Prostate gland (tissue), 2 donors: ENCODE data around the gene EPHB3.

ENCODE experiments used
- POLR2A ChIP-seq: fragments of 450-650 bp; IDR thresholded peaks from one replicate; pipeline ENCODE4 v1.6.1; 2016; ENCODE audit warnings: antibody characterized with exemption, mild to moderate bottlenecking
- POLR2AphosphoS5 ChIP-seq: sonication (generic); formaldehyde crosslinking; IDR thresholded peaks from one replicate; pipeline ENCODE4 v1.6.1; 2017; ENCODE audit warnings: antibody characterized with exemption
- TF ChIP-seq, protein P1 (sequence below), 4 experiments: fragments of 200-600 bp in 2 of 4; fragments of 450-650 bp in 2 of 4; sonication (generic) in 2 of 4; IDR thresholded peaks; 1 replicate in 3 of 4; 2 replicates in 1 of 4; pipeline ENCODE4 v1.5.1; 2016 to 2019; ENCODE audit warnings: antibody characterized with exemption in 4 of 4, mild to moderate bottlenecking in 2 of 4, moderate library complexity in 2 of 4

GRCh38 chr3:184629555-184630160 is 68.1 kb downstream of the EPHB3 start:
- TF ChIP-seq, protein P1, sequence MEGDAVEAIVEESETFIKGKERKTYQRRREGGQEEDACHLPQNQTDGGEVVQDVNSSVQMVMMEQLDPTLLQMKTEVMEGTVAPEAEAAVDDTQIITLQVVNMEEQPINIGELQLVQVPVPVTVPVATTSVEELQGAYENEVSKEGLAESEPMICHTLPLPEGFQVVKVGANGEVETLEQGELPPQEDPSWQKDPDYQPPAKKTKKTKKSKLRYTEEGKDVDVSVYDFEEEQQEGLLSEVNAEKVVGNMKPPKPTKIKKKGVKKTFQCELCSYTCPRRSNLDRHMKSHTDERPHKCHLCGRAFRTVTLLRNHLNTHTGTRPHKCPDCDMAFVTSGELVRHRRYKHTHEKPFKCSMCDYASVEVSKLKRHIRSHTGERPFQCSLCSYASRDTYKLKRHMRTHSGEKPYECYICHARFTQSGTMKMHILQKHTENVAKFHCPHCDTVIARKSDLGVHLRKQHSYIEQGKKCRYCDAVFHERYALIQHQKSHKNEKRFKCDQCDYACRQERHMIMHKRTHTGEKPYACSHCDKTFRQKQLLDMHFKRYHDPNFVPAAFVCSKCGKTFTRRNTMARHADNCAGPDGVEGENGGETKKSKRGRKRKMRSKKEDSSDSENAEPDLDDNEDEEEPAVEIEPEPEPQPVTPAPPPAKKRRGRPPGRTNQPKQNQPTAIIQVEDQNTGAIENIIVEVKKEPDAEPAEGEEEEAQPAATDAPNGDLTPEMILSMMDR (IDR thresholded peaks at IDR 0.05), result no peak
- no peak for TF ChIP-seq POLR2AphosphoS5
- TF ChIP-seq POLR2A, result no peak
